Nephron (organoid): Measurements from ENCODE around the gene CMTM8.

ENCODE experiments used
- H3K27ac Mint-ChIP-seq, 3 experiments: 2 replicates each; pipeline ENCODE4 v1.8.0; 2020; ENCODE audit warnings: mixed read lengths in 3 of 3, mild to moderate bottlenecking in 2 of 3, moderate library complexity in 1 of 3
- H3K27me3 Mint-ChIP-seq: 2 replicates; pipeline ENCODE4 v1.8.0; 2021; ENCODE audit warnings: low read depth, mild to moderate bottlenecking, moderate library complexity, mixed read lengths
- H3K36me3 Mint-ChIP-seq: 2 replicates; pipeline ENCODE4 v1.8.0; 2020; ENCODE audit warnings: low read depth, mixed read lengths
- H3K4me1 Mint-ChIP-seq: 2 replicates; pipeline ENCODE4 v1.8.0; 2020; ENCODE audit warnings: mixed read lengths
- H3K4me3 Mint-ChIP-seq, 3 experiments: 2 replicates each; pipeline ENCODE4 v1.8.0; 2020; ENCODE audit warnings: mild to moderate bottlenecking in 3 of 3, mixed read lengths in 3 of 3, moderate library complexity in 2 of 3
- H3K9me3 Mint-ChIP-seq: 2 replicates; pipeline ENCODE4 v1.8.0; 2020; ENCODE audit warnings: mixed read lengths
- TF ChIP-seq, protein P1 (sequence below), 3 experiments: fragments of 200-600 bp; sonication (generic); IDR thresholded peaks; one replicate each; pipeline ENCODE4 v1.5.0; 2021; ENCODE audit warnings: antibody characterized with exemption in 3 of 3; ENCODE audit not compliant: unreplicated experiment in 3 of 3

The CMTM8 gene

DNA sequence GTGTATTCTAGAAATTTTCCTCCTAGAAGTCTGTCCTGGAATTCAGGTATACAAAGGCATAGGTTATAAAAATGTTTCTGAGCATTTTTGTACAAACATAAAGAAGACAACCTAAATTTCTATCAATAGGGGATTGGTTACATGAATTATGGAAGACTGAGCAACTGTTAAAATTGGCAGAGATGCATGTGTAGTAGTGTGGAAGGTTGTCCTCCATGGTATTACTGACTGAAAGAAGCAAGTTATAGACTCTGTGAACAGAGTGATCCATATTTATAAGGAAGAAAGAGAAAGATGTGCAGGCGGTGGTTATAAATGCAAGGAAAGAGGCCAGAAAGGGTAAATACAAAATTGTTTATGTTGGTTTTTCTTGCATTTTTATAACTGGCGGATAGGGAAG, 114.9 kb downstream of the CMTM8 start:
- Mint-ChIP-seq H3K36me3 (no peaks in the 10 kb centered on the region), H3K27me3 (no peaks in the 10 kb centered on the region)
- TF ChIP-seq, protein P1, sequence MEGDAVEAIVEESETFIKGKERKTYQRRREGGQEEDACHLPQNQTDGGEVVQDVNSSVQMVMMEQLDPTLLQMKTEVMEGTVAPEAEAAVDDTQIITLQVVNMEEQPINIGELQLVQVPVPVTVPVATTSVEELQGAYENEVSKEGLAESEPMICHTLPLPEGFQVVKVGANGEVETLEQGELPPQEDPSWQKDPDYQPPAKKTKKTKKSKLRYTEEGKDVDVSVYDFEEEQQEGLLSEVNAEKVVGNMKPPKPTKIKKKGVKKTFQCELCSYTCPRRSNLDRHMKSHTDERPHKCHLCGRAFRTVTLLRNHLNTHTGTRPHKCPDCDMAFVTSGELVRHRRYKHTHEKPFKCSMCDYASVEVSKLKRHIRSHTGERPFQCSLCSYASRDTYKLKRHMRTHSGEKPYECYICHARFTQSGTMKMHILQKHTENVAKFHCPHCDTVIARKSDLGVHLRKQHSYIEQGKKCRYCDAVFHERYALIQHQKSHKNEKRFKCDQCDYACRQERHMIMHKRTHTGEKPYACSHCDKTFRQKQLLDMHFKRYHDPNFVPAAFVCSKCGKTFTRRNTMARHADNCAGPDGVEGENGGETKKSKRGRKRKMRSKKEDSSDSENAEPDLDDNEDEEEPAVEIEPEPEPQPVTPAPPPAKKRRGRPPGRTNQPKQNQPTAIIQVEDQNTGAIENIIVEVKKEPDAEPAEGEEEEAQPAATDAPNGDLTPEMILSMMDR (IDR thresholded peaks at IDR 0.05; ENCODE audit: unreplicated experiment in 3 of 3), result no peak

GRCh38 chr3:32354362-32354778, 115.9 kb downstream of the CMTM8 start:
- Mint-ChIP-seq H3K36me3 (no peaks in the 10 kb centered on the region), H3K9me3 (no peaks in the 10 kb centered on the region), H3K4me1 (peaks cover 5% of the 10 kb centered on the region), H3K27me3 (no peaks in the 10 kb centered on the region), H3K27ac (no peak overlapping the region), H3K4me3 (no peak overlapping the region)
- TF ChIP-seq, protein P1 (IDR thresholded peaks at IDR 0.05; ENCODE audit: unreplicated experiment in 3 of 3), result no peak

More for the DNA sequence above, 114.9 kb downstream of the CMTM8 start:
- H3K9me3 Mint-ChIP-seq, result no peaks in the 10 kb centered on the region
- no peak overlapping the region for H3K27ac Mint-ChIP-seq
- no peak overlapping the region for H3K4me3 Mint-ChIP-seq
- peaks cover 5% of the 10 kb centered on the region for H3K4me1 Mint-ChIP-seq

DNA sequence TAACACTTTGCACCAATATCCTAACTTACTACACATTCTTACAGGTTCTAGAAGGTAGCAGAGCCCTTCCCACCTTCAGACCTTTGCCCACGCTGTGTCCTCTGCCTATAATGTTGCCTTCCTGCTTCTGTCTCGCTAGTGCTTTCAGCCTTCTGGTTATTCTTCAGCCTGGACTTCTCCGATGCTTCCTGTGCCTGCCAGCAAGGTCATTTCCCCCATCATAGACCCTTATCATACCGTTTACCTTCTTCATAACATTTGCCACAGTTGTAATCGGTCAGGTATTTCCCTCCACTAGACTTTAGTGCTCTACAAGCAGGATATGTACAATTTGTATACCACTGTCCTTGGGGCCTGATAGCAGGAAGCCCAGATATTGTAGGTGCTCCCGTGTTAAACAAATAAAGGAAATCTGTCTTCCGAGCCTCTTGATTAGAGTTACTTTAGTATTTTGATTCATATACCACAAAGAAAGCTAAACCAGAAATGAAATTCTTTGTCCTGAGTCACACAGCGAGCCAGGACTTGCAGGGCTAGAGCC, 117.3 kb downstream of the CMTM8 start:
- TF ChIP-seq, protein P1 (IDR thresholded peaks at IDR 0.05; ENCODE audit: unreplicated experiment in 3 of 3), result no peak
- H3K36me3 Mint-ChIP-seq, result no peaks in the 10 kb centered on the region
- H3K27ac Mint-ChIP-seq, result no peak overlapping the region
- no peaks in the 10 kb centered on the region for H3K9me3 Mint-ChIP-seq
- H3K4me1 Mint-ChIP-seq, result peaks cover 5% of the 10 kb centered on the region
- no peaks in the 10 kb centered on the region for H3K27me3 Mint-ChIP-seq
- no peak overlapping the region for H3K4me3 Mint-ChIP-seq

GRCh38 chr3:32359766-32360492, 121.4 kb downstream of the CMTM8 start:
- TF ChIP-seq, protein P1 (IDR thresholded peaks at IDR 0.05; ENCODE audit: unreplicated experiment in 3 of 3), result no peak
- no peaks in the 10 kb centered on the region for H3K4me1 Mint-ChIP-seq
- H3K36me3 Mint-ChIP-seq, result no peaks in the 10 kb centered on the region
- peak overlapping the region in 1 of 3 experiments; percentile 34 for H3K27ac Mint-ChIP-seq
- no peak overlapping the region for H3K4me3 Mint-ChIP-seq
- H3K27me3 Mint-ChIP-seq, result no peaks in the 10 kb centered on the region
- H3K9me3 Mint-ChIP-seq, result no peaks in the 10 kb centered on the region

GRCh38 chr3:32360493-32360827, 122.0 kb downstream of the CMTM8 start:
- no peak overlapping the region for H3K4me3 Mint-ChIP-seq
- TF ChIP-seq, protein P1 (IDR thresholded peaks at IDR 0.05; ENCODE audit: unreplicated experiment in 3 of 3), result no peak
- no peaks in the 10 kb centered on the region for H3K36me3 Mint-ChIP-seq

More at GRCh38 chr3:32360493-32360827, 122.0 kb downstream of the CMTM8 start:
- no peaks in the 10 kb centered on the region for H3K27me3 Mint-ChIP-seq
- no peaks in the 10 kb centered on the region for H3K4me1 Mint-ChIP-seq
- no peak overlapping the region for H3K27ac Mint-ChIP-seq
- H3K9me3 Mint-ChIP-seq, result no peaks in the 10 kb centered on the region
